ENCODE data around the gene SENP7.
"Not testable (repeated sequence)": the region's sequence is repeated elsewhere in the genome, so short reads cannot be mapped to it uniquely, and the experiment has no call there.

Gene SENP7

GRCh38 chr3:101464235-101464634 is 48.8 kb downstream of the SENP7 start:
- in situ Hi-C loops (cut with MboI; ENCODE audit: low sequenced_read_pairs) = no loop called here

DNA sequence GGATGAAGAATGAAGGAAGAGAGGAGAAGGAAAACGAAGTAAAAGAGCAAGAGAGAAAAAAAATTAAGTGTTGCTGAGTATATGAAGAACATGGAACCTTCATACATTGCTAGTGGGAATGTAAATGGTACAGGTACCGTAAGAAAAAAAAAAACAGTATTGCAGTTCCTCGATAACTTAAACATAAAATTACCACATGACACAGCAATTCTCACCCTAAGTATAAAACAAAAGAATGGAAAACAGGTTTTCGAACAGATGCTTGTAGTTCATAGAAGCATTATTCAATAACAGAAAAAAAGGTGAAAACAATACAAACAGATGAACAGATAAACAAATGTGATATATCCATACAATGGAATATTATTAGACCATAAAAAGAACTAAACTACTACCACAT is 51.6 kb downstream of the SENP7 start:
- in situ Hi-C loops (cut with MboI; ENCODE audit: low sequenced_read_pairs) = no loop called here

DNA sequence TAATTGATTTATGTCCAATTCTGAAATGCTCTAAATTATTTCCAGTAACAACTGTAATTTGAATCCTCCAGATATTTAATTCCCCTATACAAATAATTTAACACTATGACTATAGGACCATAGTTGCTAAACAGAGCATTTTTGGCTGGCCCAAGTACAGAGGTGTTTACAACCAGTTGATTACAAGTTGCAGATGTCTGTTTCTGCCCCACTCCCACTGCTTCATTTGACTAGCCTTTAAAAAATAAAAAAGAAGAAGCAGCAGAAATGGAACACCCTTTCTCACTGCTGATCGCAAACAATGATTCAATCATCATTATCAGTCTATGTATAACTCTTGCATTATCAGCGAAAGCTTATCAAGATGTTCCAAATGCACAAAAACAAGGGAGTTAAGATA is 54.6 kb downstream of the SENP7 start:
- in situ Hi-C loops (cut with MboI; ENCODE audit: low sequenced_read_pairs) = no loop called here

- in situ Hi-C loops (cut with MboI; ENCODE audit: low sequenced_read_pairs) = no loop called here
These were observed 58.4 kb downstream of the SENP7 start for GRCh38 chr3:101454629-101455028.

- in situ Hi-C loops (cut with MboI; ENCODE audit: low sequenced_read_pairs) = no loop called here
These were observed 59.1 kb downstream of the SENP7 start for GRCh38 chr3:101453961-101454360.

GRCh38 chr3:101438641-101439040 is 74.4 kb downstream of the SENP7 start:
- in situ Hi-C loops (cut with MboI; ENCODE audit: low sequenced_read_pairs) = not testable (repeated sequence)

GRCh38 chr3:101433652-101434051 is 79.4 kb downstream of the SENP7 start:
- in situ Hi-C loops (cut with MboI; ENCODE audit: low sequenced_read_pairs) = no loop called here

GRCh38 chr3:101423984-101424888 is 88.8 kb downstream of the SENP7 start:
- in situ Hi-C loops (cut with MboI; ENCODE audit: low sequenced_read_pairs) = no loop called here

DNA sequence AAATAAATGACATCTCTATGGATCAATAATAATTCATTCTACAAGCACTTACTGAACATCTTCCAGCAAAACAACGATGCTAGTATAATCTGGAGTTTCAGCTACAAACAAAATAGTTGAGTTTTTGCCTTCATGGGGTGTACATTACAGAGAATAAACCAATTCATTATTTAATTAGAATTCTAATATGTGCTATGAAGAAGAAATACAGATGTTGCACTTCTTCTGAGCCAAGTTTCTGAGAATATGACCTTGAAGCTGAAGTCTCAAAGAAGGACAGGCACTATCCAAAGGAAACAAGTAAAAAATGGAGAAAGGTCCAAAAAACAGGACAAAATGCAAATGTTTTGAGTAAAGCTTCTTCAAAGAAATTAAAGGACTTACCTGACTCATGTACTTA is 94.2 kb downstream of the SENP7 start:
- in situ Hi-C loops (cut with MboI; ENCODE audit: low sequenced_read_pairs) = no loop called here

DNA sequence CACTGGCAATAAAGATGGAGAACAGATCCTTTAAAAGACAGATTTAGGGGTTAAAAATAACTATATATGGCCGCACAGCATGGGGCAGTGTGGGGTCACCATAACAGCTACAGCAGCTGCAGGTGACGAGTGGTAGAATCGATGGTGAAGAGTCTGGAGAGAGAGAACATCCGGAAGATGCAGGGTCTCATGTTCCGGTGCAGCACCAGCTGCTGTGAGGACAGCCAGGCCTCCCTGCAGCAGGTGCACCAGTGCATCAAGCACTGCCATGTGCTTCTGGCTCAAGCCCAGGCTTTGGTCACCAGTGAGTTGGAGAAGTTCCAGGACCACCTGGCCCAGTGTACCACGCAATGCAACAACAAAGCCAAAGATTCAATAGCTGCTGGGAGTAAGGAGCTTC is 98.9 kb downstream of the SENP7 start:
- in situ Hi-C loops (cut with MboI; ENCODE audit: low sequenced_read_pairs) = no loop called here

GRCh38 chr3:101413656-101414055 is 99.4 kb downstream of the SENP7 start:
- in situ Hi-C loops (cut with MboI; ENCODE audit: low sequenced_read_pairs) = no loop called here

DNA sequence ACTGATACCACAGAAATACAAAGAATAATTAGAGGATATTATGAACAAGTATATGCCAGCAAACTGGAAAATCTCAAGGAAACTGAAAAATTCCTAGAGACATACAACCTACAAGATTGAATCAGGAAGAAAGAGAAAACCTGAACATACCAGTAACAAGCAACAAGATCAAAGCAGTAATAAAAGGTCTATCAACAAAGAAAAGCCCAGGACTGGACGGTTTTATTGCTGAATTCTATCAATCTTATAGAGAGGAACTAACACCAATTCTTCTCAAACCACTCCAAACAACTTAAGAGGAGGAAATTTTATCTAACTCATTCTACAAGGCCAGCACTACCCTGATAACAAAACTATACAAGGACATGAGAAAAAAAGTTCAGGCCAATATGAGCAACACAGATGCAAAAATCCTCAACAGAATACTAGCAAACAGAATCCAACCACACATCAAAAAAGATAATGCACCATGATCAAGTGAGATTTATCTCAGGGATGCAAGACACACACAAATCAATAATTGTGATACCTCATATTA is 121.5 kb downstream of the SENP7 start:
- in situ Hi-C loops (cut with MboI; ENCODE audit: low sequenced_read_pairs) = no loop called here

- in situ Hi-C loops (cut with MboI; ENCODE audit: low sequenced_read_pairs) = no loop called here
These were observed 124.3 kb downstream of the SENP7 start for GRCh38 chr3:101388706-101389105.

DNA sequence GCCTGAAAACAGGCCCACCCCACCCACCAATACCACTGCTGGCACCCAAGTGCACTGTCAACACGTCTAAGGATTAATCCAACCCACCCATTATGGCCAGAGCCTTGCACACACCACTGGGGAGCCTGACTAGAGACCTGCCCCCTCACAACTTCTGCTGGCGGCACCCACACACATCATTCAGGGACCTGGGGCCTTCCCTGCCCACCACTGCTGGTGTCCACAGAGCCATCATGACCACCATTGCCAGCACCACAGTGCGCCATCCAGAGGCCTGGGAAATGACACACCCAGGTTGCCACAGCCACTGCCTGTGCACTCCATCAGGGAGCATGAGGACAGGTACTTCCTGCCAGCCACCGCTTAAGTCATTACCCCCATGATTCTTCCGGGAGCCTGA is 125.7 kb downstream of the SENP7 start:
- in situ Hi-C loops (cut with MboI; ENCODE audit: low sequenced_read_pairs) = no loop called here

DNA sequence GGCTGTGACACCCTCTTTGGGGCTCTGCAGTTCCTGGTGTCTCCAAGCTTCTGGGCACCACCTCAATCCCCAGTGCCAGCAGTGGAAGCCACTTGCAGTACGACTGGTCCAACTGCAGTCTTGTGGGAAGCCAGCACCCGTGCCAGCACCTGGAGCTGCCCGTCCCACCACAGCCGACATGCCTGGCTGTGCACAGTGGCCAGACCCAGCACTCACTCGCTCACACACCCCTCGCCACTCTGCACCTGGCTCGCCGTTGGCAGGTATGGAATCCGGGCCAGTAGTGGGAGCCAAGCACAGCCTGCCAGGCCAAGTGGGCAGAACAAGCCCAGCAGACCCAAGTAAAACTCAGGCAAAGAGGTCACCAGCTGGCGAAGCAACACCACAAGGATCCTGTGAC is 128.6 kb downstream of the SENP7 start:
- in situ Hi-C loops (cut with MboI; ENCODE audit: low sequenced_read_pairs) = no loop called here

DNA sequence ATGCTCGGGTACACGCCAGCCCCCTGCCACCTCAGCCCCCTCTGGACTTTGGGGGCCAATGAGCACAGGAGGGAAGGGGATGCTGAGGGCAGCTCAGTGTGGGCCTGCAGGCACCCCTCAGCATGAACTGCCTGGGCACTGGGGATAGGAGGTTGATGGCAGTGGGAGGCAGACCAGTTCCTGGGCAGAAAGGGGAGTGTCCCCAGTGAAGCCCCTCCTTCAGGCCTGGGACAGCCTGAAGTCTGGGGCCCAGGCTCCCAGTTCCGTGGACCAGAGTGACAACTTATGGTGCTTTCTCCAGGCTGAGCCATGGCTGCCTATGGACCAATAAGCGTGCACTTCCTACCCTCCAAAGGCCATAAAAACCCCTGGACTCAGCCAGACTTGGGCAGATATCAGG is 129.4 kb downstream of the SENP7 start:
- in situ Hi-C loops (cut with MboI; ENCODE audit: low sequenced_read_pairs) = no loop called here

DNA sequence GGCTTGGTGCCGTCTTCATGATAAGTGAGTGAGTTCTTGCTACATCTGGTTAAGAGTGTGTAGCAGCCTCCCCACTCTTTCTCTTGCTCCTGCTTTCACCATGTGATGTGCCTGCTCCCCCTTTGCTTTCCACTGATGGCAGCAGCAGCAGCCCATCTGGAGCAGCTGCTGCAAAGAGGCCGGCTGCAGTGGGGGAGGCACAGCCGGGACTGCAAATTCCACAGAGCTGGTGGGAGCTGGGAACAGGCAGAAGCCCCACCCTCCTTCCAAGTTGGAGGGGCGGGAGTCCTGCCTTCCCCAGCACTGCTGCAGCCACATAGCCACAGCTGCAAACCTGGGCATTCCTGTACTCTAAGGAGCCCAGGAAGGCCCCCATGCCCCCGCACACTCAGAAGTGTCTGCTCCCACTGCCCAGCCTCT is 129.8 kb downstream of the SENP7 start:
- in situ Hi-C loops (cut with MboI; ENCODE audit: low sequenced_read_pairs) = no loop called here

DNA sequence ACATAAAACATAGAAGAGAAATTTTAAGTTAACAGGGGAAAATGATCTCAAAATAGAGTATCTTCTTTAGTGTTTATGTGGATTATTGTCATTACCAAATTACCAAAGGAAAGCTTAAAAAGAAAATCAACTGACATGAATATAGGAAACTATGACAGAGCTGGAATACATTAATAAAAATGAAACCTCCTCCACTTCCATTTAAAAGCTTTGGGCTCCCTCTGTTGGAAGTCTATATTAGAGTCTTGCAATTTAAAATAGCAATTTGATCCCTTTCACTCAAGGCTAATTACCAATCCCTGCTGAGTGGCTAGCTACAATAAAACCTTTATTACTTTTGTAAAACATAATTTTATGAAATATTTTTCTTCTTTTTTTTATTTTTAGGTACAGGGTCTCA is 131.2 kb downstream of the SENP7 start:
- in situ Hi-C loops (cut with MboI; ENCODE audit: low sequenced_read_pairs) = no loop called here

DNA sequence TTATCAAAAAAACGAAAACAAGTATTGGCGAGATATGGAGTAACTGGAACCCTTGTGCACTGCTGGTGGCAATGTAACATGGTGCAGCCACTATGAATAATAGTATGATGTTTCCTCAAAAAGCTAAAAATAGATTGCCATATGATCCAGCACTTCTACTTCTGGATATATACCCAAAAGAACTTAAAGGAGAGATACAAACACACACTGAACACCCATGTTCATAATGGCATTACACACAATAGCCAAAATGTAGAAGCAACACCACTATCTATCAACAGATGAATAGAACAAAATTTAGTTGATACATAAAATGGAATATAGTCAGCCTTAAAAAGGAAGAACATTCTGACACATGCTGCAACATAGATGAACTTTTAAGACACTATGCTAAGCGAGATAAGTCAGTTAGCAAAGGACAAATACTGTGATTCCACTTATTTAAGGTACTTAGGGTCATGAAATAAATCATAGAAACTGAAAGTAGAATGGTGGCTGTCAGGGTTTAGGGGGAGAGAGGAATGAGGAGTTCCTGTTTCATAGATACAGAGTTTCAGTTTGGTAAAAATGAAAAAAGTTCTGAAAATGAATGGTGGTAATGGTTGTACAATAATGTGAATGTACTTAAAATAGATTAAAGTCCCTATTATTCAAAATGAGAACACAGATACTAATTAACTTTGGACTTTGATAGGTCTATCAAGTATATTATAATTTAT is 133.2 kb downstream of the SENP7 start:
- in situ Hi-C loops (cut with MboI; ENCODE audit: low sequenced_read_pairs) = no loop called here

GRCh38 chr3:101377796-101378195 is 135.2 kb downstream of the SENP7 start:
- in situ Hi-C loops (cut with MboI; ENCODE audit: low sequenced_read_pairs) = no loop called here

DNA sequence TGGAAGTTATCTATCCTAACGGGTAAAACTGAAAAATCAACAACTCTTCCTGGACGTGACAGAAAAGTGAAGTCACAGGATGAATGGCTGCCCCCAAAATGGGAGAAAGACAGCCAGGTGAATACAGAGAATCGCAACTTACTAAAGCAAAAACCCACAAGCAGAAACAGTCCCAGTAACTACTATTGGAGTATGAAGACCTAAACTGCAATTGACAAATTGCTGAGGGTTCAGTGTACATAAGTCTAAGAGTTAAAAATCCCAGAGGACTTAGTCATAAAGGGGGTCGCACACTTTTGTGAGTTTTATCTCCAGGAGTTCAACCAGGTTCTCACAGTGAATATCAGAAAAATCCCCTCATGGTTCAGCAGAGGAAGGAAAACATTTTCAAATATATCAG is 135.8 kb downstream of the SENP7 start:
- in situ Hi-C loops (cut with MboI; ENCODE audit: low sequenced_read_pairs) = no loop called here

- in situ Hi-C loops (cut with MboI; ENCODE audit: low sequenced_read_pairs) = no loop called here
These were observed 137.4 kb downstream of the SENP7 start for GRCh38 chr3:101375586-101375985.

Data from HL-60/S4 treated with phorbol 12-myristate 13-acetate at 8.2 ng/mL for 4 days and 3 days (cell line).